GM19025 (cell line): ENCODE measurements around the gene DLK1.

Experiments used
- ATAC-seq: cut with Tn5 transposase; IDR thresholded peaks from one replicate; pipeline ENCODE4 v1.9.1; 2021; ENCODE audit warnings: mild to moderate bottlenecking, low read depth, moderate library complexity; ENCODE audit not compliant: unreplicated experiment

DLK1 gene

DNA sequence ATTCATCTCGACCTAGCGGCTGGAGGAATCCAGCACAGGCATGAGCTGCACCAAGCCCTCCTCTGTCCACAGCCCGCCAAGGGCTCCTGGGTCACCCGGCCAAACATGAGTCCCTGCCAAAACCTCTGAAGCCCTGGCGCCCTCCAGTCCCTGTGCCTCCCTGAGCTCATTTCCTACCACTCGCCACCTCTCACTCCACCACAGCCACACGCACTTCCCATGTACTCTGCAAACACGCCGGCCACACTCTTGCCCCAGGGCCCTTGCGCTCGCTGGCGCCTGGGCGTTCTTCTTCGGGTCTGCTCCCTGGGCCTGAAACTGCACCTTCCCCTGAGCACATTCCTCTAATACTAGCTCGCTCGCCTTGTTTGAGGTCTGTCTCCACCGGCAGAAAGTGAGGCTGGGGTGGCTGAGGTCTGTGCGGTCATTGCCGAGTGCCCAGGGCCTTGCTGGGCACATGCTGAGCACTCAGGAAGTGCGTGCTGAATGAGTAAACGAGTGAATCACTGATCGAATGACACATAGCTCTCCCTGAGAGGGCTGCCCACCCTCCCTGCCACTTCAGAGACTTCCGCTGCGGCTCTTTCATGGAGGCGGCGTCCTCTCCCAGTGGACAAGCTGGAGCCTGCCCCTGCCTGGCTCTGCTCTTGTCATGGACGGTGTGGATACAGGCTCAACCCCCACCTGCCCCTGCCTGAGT is 33.7 kb upstream of the DLK1 start:
- no peak for ATAC-seq

DNA sequence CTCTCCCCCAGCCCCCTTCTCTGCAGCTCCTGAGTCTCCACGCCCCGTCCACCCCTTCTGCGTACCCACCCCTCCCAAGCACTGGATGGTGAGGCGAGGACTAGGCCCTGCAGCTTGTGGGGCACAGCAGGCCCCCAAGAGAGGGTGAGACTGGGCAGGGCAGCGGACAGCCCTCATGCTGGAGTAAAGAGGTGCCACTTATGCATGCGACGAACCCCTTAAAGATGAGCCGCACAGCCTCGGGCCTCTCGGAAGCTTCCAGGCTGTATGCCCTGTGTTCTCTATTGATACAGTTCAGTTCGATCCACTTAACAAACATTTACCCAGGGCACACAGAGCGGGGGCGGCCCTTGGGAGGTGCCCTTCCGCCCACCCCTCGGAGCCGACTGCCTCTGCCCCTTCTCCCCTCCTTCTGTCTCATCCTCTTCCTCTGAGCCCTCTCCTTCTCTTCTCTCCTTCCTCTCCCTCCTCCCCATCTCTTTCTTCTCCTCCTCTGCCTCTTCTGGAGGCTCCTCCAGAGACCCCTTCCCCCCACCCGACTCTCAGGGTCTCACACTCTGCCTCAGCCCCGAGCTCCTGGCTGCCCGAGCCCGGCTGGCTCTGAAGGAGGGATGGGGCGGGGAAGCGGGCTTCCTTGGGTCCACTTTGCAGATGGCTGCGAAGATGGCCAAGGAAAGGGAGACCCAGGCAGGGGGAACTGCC is 32.7 kb upstream of the DLK1 start:
- ATAC-seq, result no peak

DNA sequence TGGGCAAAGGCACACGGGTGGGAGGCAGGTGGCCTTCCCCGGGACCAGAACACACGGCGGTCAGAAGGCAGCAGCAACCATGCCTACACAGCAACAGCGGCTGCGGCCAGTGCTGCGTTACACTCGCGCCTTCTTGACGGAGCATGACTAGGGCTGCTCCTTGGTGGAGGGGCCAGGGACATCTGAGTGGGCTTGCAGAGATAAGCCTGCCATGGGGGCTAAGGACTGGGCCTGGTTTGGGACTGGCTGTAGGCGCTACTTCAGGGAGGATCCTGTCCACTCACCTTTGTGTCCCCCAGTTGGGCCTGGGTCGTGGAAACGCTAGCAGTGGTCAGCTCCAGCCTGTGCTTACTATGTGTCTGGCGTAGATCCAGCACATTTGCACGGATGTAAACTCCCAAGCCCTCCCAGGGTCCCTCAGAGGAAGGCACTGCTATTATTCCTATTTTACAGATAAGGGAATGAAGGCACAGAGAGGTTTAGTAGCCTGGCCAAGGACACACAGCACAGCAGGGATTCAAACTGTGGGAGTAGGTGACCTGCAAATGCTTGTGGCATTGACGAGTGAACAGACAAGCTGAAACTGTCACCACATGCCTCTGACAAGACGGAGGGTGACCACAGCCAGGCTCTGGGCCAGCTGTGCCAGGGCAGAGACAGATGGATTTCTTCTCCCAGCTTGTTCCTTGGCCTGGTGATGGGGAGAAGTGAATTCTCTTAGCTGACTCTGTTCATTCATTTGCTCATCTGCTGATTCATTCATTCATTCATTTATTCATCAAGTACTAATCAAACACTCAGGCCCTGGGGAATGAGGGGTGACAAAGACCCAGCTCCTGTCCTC is 31.9 kb upstream of the DLK1 start:
- no peak for ATAC-seq

DNA sequence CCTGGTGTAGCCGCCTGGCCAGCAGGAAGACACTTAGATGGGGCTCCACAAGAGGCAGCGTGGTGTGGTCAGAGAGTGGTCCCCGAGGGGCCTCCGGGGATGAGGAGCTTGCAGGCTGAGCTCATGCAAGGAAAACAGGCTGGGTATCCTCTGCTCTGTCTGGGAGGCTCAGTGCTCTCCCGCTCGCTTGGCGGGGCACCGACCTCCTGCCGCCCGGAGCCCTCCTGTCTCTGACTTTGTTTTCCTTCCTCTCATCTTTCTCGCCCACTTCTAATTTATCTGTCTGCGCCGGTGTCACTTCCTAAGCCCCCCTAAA is 31.3 kb upstream of the DLK1 start:
- ATAC-seq, result no peak

DNA sequence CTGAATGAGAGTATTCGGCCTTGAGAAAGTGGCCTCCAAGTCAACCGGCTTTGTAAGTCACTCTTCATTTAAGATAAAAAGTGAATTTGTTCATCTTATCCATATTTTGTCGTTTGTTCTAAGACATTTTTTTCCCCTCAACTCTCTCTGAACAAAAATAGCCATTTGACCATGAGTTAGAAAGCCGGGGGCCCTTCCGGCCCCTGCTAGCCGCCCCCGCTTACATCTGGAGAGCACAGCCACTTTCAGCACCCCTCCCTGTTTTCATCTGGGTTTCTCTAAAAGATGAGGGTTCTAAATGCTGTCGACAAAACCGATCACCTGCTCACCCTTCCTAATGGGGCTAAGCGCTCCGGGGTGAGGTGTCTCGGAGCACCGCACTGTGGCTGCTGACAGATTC is 30.7 kb upstream of the DLK1 start:
- no peak for ATAC-seq

DNA sequence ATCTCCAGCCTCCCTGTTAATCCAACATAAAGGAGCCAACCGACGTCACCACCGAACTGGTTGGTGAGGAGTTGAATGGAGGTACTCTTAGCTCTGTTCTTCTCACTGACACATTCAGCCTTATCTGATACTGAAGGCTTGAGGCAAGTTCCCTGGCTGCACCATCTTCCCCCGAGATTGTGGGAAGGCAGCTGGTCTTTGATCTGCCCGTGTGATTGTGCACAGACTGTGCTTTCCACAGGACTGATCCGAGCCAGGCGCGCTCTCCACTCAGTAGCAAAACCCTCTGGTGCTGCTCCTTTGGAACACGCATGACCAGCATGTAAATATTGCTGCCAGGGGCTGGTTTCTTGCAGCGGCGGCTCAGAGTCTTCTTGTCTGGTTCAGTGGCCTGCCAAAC is 30.1 kb upstream of the DLK1 start:
- no peak for ATAC-seq

DNA sequence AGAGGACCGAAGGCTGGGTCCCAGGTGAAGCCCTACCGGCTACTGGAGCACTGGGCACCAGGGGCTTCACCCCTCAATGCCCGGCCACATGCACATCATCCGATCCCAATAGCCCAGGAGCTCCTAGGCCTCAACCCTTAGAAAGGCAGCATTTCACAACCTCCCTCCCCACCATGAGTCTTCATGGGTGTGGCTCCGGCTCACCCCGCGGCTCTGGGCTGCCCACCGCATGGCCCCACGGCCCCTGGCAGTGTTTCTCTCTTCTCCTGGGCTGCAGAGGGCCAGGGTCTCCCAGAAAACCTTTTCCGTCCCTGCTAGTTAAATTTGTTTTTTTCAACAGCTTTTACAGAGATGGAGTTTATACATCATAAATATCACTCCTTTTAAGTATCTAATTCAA is 28.6 kb upstream of the DLK1 start:
- ATAC-seq, result no peak

DNA sequence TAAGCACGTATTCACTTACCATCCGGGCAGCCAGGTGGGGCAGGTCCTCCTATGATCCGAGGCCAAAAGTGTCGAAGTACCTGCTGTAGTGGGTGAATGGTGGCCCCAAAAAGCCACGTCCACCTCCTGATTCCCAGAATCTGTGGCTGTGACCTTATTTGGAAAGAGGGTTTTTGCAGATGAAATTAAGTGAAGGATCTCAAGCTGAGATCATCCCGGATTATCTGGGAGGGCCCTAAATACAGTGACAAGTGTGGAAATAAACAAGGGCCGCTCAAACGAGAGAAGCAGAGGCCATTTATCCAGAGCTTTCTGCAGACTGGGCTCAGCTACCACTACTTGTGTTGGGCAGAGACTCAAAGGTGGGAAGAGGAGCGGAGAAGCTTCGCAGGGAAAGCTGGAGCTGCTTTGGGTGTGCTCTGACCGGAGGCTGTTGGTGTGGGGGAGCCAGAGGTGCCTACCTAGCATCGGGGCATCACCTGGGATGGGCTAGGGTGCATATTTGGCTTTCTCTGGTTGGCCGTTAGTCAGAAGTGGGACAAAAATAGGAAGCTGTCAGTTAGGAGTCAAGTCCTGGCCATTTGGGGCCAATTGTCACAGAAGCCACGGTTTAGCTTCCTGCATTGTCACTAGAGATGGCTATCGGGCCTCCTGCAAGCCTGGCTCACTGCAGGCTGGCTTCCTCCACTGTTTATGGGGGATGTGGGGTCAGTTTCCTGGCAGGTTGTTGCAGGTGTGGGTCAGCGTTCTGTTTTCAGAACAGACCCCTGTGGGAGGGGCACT is 27.8 kb upstream of the DLK1 start:
- no peak for ATAC-seq

DNA sequence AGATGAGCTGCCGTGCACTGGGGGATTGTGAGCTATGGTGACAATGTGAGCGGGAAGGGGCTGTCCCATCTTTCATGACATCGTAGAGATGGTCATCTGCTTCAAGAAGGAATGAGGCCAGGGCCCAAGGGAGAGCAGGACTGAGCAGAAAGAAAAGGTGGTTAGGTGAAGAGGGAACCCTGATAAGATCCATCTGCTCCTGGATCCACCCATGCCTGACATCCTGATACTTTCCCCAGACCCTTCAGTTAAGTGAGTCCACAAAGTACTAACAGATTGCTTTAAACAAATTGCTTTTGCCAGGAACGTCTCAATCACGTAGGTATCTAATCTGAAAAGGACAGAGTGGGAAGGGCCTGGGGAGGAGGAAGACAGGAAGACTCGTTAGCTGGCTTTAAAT is 25.4 kb upstream of the DLK1 start:
- no peak for ATAC-seq

DNA sequence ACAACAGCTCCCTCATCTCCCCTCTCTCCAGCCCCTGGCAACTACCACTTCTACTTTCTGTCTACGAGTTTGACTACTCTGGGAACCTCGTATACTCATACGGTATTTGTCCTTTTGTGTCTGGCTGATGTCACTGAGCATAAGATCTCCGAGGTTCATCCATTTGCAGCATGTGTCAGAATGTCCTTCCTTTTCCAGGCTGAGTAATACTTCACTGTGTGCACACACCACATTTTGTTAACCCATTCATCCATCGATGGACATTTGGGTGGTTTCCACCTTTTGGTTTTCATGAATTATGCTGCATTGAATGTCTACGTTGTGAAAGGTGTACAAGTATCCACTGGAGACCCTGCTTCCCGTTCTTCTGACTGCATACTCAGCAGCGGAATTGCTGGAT is 24.1 kb upstream of the DLK1 start:
- no peak for ATAC-seq

DNA sequence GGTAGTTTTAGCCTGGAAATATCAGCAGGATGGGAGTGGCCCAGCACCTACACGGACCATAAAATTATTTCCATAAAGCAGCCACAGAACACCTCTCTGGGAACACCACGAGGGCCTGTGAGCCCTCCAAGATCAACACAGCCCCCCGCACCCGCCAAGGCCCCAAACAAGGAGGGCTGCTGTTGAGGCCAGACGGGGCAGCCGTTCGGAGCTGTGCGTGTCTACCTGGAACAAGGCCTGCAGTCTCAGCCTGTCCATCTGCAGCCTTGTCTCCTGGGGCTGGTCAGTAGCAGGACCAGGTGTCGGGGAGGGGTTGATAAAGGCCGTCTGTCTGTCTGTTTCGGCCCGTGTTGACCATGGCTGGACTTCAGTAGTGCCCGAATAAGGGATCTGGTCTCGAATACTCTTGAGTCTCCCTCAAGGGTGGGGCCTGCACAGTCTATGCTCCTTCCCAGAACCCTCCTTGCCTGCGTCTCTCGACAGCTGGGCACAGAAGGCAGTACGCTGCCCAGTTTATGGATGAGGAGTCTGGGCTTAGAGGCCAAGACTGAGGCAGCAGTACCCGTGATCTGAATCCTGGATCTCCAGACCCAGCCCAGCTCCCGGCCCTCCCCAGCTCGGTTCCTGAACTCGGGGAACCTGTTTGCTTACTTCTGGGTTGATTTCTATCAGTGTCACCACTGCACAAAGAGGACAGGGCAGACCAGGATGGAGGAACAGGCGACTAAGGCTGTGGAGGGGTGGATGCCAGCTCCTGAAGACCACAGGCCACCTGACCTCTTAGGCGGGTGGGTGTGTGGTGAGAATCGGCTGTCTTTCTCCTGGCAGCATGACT is 23.1 kb upstream of the DLK1 start:
- no peak for ATAC-seq

DNA sequence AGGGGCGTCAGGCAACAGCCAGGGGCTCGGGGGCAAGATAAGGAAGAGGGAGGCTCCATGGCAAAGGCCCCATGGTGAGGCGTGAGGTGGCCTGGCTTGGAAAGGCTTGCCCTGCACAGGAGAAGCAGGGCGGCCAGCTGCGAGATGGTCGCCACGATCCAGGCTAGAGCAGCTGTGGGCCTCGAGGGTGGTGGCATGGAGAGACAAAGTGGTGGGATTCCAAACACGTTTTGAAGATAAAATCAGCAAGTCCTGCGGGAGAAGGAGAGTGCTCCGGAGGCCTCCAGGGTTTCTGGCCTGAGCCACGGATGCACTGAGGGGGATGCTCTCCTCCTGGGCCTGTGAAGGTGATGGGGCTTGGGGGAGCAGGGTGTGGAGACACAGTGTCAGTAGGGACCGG is 20.5 kb upstream of the DLK1 start:
- ATAC-seq, result no peak

DNA sequence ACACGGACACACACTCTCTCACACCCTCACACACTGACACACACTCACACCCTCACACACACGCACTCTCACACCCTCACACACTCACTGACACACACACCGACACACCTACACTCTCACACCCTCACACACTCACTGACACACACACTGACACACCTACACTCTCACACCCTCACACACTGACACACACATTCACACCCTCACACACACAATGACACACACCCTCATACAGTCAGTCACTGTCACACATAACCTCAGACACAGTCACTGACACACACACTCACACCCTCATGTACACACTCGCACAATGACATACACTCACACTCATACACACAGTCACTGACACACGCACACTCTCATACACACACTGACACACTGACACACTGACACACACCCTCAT is 19.8 kb upstream of the DLK1 start:
- ATAC-seq, result no peak

DNA sequence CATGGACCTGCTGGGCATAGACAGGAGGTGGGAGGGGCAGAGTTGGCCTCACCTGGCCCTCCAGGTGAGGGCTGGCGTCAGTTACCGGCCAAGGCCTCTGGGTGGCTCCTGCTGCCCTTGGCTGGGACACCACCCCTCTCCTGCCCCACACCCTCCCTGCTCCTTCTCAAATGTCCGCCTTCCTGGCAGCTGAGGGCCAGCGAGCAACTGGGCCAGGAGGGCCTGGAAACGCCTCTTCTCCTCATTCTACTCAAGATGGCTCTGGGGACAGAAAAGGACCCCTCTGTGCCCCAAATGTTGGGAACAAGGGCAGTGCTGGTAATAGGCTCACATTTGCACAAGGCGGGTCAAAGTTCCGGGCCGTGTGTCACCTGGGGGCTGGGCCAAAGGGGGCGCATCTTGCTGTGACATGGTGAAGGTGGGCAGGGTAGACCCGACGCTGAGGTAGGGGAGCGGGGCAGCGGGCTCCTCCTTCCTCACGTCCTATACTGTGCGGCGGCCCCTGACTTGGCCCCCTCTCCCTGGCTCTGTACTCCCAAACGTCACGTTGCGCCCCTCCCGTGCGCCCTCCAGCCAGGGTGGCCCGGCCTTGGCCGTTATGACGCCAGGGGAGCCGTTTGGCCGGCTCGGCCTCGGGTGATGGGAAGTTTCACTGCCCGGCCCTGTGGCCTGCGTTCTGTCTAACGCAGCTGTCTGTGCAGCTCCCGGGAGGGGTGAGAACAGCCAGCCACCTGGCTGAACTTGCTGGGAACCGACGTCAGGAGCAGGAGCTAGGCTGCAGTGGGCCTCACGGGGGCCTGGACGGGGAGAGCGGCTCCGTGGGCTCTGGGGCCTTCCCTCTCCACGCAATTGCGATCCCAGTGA is 18.0 kb upstream of the DLK1 start:
- ATAC-seq, result no peak

DNA sequence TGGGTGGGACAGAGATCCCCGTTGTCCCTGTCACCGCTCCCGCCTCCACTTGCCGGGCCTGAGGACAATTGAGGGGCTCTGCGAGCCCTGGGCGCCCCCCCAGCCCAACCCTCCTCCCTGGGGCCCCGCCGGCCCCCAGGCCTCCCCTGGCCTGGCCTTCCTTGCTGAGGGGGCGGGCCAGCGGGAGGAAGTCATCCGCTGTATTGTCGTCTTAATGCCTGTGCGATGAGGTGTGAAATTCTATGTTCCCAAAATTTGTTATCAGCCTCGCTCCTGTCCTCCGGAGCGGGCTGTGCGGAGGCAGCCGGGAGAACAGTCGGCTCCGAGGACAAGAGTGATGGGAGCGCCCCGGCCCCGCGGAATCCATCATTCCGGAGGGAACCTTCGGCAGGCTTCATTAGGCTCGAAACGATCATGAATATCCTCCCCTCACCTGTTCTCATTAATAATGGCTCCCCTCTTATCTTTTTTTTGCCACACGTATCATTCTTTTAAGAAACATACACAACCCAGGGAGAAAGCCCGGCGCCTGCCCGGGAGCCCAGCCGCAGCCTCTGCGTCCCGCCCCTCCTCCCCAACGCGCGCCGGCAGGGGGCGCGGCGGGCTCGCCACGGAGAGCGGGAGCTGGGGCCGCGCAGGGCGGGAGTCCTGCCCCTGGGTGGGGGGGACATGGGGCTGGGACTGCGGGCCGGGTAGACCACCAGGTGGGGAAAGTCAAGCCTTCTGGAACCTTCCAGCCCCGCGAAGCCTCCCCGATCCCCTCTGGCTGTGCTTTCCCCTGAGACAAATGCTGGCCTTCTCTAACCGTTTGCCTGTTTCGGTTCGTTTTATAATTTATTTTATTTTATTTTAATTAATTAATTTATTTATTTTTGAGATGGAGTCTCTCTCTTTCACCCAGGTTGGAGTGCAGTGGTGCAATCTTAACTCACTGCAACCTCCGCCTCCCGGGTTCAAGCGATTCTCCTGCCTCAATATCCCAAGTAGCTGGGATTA is 17.1 kb upstream of the DLK1 start:
- no peak for ATAC-seq

DNA sequence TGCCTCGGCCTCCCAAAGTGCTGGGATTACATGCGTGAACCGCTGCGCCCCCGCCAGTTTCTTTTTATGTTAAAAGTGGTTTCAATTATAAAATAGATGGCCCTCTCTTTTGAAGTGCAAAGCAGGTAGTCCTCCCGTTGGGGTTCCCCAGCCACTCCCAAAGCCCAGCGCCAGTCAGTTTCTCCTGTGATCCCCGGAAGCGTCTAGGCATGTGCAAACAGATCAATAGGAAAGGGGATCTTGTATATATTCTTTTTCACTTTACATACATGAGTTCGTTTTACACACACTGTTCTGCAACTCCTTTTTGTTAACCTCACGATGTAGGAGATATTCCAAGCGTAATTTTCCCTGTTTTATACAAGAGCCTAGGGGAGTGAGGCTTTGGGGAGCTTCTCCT is 16.3 kb upstream of the DLK1 start:
- ATAC-seq, result no peak

DNA sequence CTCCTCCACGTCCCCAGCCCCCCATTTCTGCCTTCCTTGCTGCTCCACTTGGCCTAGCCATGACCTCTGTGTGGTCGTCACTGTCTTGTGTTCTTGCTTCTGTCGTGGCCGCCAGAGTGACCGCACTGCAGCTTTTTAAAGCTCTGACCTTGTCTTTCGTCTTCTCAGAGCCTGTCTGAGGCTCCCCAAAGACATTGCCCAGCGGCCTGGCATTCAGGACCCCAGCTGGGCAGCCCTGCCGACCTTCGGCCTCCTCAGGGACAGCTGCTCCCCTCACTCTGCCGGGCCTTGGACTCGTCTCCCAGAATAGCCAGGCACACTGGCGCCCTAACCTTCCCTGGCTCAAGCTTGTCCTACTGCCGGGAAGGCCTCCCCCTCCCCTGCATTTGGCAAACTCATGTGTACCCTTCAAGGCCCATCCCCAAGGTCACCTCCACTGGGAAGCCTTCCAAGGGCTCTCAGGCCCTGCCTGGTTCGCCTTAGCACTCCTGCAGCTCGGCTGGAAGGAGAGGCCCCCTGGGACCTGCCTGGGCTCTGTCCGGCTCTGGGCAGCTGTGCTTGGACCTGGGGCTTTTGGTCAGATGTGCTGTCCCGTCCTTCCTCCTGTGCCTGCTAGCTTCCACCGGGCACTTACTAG is 15.7 kb upstream of the DLK1 start:
- no peak for ATAC-seq

DNA sequence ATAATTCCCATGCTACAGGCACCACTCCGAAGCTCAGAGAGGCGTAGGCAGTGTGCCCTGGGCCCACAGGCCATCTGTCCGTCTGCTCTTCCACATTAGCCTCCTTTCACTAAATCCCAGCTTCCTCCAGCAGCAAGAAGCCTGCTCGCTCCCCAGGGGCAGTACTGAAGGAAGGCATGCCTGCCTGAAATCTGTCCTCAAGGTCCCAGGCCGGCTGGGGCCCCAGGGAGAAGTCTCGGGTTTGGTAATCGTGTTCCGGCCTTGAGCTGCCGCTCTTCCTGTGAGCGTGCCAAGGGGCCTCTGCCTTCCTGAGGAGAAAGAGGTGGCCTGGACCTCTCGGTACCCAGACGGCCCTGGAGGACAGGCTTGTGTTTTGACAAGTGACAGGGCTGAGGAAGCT is 15.2 kb upstream of the DLK1 start:
- no peak for ATAC-seq
